GM12872 (cell line): ENCODE measurements around the gene RUFY3.

Experiments
- CTCF ChIP-seq: IDR thresholded peaks from 3 replicates; pipeline ENCODE4 v1.5.1; 2011; ENCODE audit warnings: low read depth, mild to moderate bottlenecking, low read length, moderate library complexity; ENCODE audit not compliant: insufficient read depth

The RUFY3 gene

GRCh38 chr4:70788733-70789132 is 67.0 kb downstream of the RUFY3 start:
- TF ChIP-seq CTCF, result no peak

GRCh38 chr4:70793626-70794025 is 71.9 kb downstream of the RUFY3 start:
- no peak for TF ChIP-seq CTCF

- TF ChIP-seq CTCF, result no peak
These were observed 79.6 kb downstream of the RUFY3 start for GRCh38 chr4:70801265-70801809.

- TF ChIP-seq CTCF, result no peak
These were observed 81.3 kb downstream of the RUFY3 start for GRCh38 chr4:70802928-70803580.

- no peak for TF ChIP-seq CTCF
These were observed 86.4 kb downstream of the RUFY3 start for GRCh38 chr4:70808151-70808550.

GRCh38 chr4:70815370-70815769 is 93.6 kb downstream of the RUFY3 start:
- no peak for TF ChIP-seq CTCF

GRCh38 chr4:70816894-70817293 is 95.1 kb downstream of the RUFY3 start:
- no peak for TF ChIP-seq CTCF
